Measurements from ENCODE around the gene SULT1E1.

The SULT1E1 gene, protein sequence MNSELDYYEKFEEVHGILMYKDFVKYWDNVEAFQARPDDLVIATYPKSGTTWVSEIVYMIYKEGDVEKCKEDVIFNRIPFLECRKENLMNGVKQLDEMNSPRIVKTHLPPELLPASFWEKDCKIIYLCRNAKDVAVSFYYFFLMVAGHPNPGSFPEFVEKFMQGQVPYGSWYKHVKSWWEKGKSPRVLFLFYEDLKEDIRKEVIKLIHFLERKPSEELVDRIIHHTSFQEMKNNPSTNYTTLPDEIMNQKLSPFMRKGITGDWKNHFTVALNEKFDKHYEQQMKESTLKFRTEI

DNA sequence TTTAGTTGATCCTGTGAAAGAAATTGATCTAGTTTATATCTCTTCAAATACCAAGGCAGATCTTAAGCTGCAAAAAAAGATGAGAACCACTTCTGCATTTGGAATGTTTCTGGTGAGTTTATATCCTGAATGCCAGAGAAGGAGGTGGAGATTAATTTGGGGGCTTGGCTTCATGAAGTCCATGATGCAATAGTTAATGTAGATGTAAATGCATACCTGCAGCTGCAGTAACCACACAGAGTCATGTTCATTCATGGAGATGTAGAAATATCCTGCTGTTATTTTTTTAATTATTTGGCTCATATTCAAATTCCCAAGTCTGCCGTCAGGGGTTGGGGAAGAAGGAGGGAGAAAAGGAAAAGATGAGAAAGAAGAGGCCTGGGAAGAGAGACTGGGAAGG lies at the start of gene SULT1E1:
SULT1E1 (minus strand) TSS at position 94 of the 400 bp plus-strand sequence. CDS start 2,501 bp downstream, outside the sequence.
- DNase-seq (ENCODE audit: low read depth): no peak

DNA sequence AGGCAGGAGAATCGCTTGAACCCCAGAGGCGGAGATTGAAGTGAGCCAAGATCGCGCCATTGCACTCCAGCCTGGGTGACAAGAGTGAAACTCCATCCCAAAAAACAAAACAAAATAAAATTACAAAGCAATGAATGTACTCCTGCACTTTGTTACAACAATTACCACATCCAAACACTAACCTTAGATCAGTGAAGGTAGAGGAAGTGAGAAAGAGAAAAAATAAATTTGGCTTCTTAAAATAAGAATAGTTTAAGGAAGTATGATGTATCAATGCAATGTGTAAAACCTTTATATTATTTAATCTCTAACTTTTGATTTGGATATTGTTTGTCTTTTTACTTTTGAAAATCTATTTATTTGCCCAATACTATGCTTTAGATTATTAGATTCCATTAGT lies 49.2 kb upstream of the SULT1E1 start:
- no peak for DNase-seq (ENCODE audit: low read depth)

DNA sequence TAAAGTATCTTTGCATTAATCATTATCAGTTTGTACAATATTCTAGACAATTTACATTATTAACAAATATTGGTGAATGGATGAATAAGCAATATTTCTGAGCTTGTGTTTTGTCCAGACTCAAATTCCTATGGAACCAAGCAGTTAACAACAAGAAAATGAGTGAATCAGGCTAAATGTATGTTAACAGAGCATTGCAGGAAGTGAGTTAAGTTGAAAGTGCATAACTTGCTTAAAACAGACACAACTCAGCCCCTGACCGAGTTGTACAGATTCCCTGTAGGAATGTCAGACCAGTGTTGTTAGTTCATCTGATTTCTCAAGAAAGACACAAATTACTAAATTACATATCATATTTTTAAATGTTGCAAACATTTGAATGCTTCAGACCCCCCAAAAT lies 47.2 kb upstream of the SULT1E1 start:
- DNase-seq (ENCODE audit: low read depth): no peak

DNA sequence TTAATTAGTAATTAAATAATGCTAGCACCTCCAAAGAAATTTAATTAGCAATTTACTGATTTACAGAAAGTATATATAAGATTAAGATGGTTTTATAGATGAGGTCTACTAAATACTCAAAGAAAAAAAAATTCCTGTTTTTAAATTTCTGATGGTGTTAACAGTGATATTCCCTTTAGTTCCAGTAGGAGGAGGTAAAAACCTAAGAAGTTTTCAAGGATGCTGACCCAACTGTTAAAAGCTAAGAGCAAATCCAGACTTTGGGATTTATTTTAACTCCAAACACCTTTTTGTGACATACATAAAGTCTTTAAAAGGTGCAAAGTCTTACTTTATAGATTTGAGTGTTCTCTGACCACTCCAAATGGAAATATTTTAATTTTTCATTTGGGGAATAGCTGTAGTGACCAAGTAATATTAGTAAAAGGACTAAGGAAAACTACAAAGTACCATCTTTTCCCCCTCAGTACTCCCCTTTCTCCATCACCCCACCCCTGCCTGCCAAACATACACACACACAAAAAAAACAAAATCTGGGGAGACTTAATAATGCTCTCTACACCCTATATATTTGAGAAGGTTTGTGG lies 36.7 kb upstream of the SULT1E1 start:
- DNase-seq (ENCODE audit: low read depth): no peak

DNA sequence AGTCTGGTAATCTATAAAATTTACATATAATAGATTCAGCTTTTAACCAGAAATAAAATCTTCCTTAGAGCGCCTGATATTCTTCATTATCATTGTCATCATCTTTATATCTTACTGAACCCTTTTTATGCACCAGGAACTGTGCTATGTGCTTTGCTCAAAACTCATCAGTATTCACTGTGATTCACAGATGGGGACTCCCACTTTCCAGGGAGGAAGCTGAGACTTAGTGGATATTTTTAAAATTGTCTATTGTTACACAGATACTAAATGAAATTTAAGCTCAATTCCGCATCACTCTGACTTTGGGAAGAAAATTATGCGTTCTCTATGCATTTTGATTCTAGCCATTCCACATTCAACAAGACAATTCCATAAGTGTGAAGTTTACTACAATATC lies 34.8 kb upstream of the SULT1E1 start:
- no peak for DNase-seq (ENCODE audit: low read depth)

DNA sequence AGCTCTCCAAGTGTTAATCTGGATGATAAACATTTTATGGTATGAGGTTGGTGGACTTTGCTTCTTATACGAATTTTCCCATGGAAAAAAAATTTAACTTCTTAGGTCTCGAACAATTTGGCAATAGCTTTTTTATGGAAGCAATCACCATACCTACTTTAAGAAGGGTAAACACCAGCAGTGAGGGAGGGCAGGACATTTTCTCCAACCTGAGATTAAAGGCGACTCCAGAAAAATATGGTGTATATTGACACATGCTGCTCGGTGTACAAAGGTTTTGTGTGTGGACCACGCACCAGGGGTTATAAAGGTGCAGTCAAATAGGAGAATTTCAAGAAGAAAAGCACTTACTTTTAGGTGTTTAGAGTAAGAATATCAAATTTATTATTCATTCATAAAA lies 34.2 kb upstream of the SULT1E1 start:
- no peak for DNase-seq (ENCODE audit: low read depth)

DNA sequence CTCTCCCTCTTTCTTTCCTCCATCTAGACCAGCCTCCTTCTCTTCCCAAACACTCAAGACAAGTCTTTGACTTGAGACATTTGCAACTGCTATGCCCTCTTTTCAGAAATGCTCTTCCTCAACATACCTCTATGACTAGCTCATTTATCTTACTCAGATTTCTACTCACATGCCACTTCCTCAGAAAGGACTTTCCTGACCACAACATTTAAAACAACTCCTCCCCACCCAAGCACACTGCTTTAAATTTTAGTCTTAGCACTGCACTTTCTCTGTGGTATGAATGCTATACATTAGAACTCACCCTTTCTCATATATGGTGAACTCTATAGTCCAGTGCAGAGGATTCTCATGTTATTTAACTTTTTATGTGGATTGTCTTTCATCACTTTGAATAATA lies 28.4 kb upstream of the SULT1E1 start:
- no peak for DNase-seq (ENCODE audit: low read depth)

DNA sequence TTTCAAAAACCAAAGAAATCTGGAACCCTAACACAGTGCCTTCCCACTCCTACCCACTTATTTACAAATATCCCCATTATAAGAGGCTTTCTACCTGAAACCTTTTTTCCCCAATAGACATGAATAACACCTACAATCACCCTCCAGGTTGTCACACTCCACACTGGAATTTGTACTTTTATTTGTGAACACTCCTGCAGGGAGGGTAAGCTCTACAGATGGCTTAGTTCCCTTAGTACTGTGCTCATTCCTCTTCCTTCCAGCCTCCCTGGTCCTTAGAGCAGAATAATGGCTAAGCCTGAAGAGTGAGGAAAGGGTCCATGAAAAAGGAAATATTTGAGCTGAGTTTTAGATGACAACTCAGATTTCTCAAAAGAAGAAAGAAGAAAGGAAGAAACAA lies 22.2 kb upstream of the SULT1E1 start:
- no peak for DNase-seq (ENCODE audit: low read depth)

DNA sequence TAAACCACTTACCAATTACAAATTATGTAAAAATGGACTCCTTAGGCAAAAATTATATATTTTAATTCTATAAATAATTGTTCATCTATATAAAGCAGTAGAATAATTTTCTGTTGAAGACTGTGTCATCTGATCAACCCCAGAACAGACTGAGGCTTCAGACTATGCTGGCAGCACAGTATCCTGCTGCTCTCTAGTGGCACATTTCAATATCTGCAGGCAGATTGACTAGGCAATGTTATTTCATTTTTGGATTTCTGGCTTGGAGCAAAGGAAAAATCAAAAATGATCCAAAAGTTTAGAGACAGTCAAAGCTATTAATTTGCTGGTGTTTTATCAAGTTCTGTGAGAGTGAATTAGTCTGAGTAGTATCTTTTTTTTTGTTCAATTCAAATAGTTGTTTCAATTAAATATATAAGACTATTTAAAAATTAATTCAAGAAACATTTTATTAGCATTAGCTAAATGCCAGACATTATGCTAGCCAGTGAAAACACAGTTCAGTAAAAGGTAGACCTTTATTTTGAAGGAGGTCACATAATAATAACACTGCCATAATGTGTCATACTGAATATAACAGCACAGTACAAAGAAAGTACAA lies 21.3 kb upstream of the SULT1E1 start:
- no peak for DNase-seq (ENCODE audit: low read depth)

DNA sequence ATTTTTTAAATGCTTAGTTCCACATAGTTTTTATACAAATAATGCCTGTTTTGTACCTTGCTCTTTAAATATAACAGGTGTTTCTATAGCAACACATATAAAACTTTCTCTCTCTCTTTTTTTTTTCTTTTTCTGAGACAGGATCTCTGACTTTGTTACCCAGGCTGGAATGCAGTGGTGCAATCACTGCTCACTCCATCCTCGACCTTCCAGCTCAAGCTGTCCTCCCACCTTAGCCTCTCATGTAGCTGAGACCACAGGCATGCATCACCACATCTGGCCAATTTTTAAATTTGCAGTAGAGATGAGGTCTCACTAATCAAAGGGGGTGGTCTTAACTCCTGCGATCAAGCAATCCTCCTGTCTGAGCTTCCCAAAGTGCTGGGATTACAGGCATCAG lies 18.3 kb upstream of the SULT1E1 start:
- no peak for DNase-seq (ENCODE audit: low read depth)

DNA sequence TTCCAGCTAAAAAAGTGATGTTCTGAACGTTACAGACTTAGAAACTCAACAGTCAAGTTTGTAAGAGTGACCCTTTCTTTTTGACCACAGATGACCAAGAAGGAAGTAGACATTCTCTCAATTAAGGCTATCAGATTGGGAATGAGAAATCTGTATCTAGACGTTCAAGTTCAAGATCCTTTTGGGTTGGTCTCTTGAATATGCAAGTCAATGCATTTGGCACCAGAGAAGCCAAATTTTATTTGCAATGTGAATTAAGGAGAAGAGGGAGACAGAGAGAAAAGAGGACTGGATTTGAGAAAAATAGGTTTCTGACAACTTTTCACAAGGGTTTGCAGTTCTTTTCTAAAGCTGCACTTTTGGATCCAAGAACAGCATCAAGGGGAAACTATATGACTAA lies 17.5 kb upstream of the SULT1E1 start:
- DNase-seq (ENCODE audit: low read depth): no peak

DNA sequence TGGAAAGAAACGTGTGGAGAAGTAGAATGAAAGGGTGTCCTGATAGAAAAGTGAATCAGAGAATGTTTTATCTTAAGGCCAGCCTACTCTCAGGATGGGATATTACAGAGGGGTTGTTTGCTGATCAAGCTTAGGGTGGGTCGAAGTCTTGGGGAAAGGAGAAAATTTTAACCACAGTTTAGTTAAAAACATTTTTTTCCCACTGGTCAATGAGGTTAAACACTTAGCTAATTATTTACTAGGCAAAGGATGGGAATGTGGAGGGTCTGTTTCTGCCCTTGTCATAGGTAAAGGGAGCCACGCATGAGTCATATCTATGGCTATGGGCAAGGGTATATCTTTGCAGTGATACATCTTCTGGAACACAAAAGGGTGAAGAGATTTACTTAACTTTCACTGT lies 16.1 kb upstream of the SULT1E1 start:
- no peak for DNase-seq (ENCODE audit: low read depth)

DNA sequence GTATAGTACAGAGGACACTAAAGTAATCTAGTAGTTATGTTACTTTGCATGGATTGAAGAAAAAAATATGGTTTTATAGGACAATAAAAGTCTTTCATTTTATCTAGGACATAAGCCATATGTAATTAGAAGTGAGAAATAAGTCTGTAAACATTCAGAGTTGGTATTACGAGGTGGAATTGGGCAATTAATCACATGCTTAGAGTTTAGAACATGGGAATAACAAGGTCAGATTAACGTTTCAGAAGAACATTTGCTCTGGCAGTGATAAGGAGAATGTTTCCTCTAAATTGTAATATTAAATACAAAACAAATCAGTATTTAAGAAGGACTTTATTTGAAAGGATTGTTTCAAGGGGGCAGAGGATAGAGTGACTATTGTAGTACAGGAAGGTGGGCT lies 15.6 kb upstream of the SULT1E1 start:
- DNase-seq (ENCODE audit: low read depth): no peak

DNA sequence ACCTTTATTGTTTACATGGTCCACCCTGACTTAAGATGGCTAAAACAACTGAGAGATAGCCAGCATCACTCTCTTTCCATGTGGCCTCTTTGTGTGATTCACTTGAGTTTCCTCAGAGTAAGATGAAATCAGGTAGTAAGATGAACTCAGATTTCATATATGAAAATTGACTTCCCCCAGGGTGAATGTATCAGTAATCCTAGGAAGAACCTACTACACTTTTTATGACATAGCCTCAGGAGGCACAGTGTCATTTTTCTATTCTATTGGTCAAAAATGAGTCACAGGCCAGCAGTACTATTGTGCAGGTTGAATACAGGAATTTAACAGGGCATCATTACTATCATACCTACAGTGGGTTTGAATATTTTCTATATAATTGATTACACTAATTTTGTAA lies 14.6 kb upstream of the SULT1E1 start:
- DNase-seq (ENCODE audit: low read depth): no peak

DNA sequence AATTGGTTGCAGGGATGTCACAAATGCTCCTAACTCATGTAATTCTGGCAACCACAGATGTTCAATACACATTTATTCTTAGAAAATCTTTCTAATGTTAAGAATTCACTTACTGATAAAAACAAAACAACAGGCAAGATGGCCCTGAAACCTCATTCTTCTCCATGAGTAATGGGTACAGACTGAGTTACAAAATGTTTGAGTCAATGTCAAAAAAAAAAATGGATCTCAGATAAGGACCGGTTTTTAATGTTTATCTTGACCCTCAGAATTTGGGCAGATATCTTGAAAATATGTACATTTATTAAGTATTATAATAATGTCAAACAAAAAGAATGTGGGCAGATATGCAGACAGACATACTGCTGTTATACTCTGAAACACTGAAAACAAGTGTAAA lies 1.8 kb upstream of the SULT1E1 start:
- DNase-seq (ENCODE audit: low read depth): no peak

DNA sequence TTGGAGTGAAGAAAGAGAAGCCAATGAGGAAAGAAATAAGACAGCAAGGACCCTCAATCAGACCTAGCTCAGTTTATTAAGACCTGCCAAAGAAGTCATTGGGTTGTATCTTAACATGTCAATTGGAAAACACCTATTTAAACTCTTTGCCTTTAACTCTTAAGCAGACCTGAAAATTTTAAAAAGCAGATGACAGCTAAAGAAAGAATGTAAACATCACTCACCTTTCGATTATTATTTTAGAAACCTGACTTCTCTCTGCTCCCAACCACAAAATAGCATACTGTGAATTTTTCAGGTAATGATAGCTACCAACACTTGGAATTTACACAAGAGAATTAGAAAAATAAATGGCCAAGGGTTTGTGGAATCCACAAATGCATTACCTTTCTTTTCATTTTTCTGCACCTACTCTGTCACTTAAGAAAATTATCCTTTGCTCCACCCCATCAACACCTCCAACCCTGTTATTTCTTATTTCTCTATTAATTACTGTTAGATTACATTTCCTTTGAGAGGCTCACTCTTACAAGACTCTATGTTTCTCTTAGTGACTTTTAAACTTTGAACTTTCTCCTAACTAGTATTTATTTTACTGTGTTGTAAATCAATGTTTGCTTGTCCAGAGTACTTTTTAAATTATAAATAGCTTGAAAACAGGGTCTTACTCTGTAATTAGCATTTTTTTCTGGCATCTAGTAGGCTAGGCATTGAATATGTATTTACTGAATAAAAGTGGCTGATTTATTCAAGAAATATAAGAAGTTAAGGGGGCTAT lies 765 bp upstream of the SULT1E1 start:
- DNase-seq (ENCODE audit: low read depth): no peak

DNA sequence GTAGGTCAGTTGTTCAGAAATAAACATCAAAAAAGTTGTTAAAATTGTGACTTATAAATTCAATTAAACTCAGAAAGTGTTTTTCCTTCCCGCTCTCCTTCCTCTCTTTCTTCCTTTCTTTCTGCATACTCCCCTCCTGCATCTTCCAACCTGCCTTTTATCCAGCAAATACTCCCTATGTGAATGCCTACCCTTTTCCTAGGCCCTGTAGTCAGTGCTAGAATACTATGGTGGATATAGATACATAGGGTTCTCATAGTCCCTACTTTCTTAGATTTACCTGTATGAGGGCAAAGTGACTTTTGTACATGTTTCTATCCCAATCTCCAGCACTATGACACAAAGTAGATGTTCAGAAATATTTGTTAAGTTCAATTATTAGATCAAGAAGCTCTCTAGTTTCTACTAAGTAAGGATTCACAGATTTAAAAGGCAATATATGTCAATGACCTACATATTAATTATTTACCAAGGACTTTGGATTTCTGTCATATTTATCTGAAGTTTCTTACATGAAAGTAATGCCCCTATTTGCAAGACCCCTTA lies 732 bp downstream of the SULT1E1 start:
- no peak for DNase-seq (ENCODE audit: low read depth)

DNA sequence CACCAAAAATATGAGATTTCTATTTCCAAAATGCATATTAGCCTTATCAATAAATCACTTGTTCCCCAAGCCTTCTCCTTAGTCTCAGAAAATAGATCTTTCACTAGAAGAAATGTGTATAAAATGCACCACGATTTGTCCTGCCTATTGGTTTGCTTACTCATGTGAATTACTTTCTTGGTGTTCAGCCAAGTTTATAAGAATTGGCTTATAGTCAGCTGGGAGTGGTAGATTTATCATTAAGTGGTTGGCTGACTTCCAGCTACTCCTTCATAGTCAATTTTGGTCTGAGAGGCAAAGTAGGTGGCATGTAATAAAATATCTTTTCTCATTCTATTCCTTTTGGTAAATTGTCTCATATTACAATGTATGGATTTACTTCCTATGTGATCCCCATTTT lies 1.3 kb downstream of the SULT1E1 start:
- no peak for DNase-seq (ENCODE audit: low read depth)

DNA sequence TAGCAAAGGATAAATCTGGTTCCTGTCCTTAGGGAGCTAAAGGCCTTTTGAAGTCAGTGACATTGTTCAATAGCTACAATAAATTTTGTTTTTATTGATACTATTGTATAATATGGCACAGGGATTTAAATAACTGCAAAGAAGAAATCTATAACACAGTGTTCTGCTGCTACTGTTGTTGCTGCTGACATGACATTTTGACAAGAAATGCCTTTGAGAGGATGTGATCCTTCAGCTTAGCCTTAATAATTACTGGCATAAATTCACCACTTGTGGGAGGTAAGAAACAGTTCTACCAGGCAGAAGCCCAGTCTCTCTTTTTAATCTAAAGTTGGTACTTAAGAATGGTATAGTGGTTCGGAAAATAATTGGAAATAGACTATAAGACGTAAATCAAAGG lies 4.1 kb downstream of the SULT1E1 start:
- no peak for DNase-seq (ENCODE audit: low read depth)

DNA sequence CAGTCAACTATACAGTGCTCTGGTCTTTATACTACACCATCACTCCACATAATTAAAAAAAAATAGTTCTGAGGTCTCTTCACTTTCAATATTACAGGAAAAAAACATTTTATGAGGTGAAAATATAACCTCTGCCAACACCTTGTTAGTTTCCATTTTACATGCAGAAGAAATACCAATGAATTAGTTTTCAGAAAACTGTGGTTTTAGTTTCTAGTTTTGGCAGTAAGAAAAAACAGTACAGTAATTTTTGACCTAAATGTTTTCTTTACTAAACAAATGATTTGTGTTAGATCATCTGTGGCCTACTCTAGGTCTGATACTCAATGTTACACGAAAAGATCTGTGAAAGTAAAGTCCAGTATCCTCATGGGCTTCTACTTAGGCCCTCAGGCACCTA lies 10.0 kb downstream of the SULT1E1 start:
- no peak for DNase-seq (ENCODE audit: low read depth)

DNA sequence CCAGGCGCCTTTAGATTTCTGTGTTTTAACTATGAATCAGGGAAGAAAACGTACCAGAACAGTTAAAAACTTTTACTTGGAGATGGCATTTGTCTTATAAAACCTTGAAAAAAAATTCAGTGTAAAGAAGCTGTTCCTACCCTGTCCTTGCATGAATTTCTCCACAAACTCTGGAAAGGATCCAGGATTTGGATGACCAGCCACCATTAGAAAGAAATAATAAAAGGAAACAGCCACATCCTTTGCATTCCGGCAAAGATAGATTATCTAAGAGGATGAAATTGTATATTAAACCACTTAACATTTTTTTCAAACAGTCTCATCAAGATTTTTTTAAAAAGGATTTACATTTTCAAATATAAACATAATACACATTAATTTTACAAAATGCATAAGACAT lies 10.6 kb downstream of the SULT1E1 start:
- no peak for DNase-seq (ENCODE audit: low read depth)

DNA sequence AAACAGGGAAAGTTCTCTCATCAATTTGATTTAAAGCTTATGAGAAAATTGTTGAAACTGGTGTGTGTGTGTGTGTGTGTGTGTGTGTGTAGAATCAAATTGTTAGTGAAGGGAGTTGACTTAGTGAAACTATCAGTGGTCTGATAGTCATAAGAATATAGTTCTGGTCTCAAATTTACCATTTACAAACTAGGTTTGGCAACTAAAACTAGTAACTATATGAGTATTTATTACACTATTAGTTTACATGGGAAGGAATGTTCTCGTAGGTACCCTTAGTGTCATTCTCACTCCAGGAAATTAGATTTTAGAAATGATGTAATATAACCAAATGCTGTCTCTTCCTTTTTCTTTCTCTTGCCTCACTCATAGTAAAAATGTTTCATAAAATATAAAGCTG lies 11.9 kb downstream of the SULT1E1 start:
- no peak for DNase-seq (ENCODE audit: low read depth)

DNA sequence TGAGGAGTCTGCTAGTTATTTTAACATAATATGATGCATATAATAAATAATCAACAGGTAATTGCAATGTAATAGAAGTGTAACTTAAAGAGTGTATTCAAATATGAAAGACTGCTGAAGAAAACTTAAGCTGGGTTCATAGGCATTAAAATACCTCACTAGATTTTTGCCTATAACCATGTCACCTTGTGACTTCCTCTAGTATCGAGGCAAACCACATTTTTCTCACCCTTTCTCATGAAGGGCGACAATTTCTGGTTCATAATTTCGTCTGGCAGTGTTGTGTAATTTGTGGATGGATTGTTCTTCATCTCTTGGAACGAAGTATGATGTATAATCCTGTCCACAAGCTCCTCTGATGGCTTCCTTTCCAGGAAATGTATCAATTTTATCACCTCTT lies 16.0 kb downstream of the SULT1E1 start:
- no peak for DNase-seq (ENCODE audit: low read depth)
